Astrocyte (in vitro differentiated cells and primary cell): ENCODE measurements around the gene HESX1. TPM values are rescaled to one million over a fixed set of nuclear protein-coding genes. Genes with fewer than 3 reads are reported as not detected.

Experiments used
- DNase-seq: peaks from one replicate; pipeline ENCODE4 v3.0.0-alpha.2; 2010; ENCODE audit warnings: low read depth
- FAIRE-seq: peaks from 2 replicates; lab custom pipeline; 2011; peaks lifted over from hg19 to GRCh38; lab: Jason Lieb, UNC
- H2AFZ ChIP-seq: 2 replicates; pipeline ENCODE4 v1.6.0; 2012; ENCODE audit warnings: low read depth, low read length, inconsistent platforms
- H3K27ac ChIP-seq: 2 replicates; pipeline ENCODE4 v1.5.1; 2011; ENCODE audit warnings: low read depth, low read length, inconsistent platforms
- H3K27me3 ChIP-seq: 2 replicates; pipeline ENCODE4 v1.6.0; 2011; ENCODE audit warnings: low read length, inconsistent platforms; ENCODE audit not compliant: insufficient read depth
- H3K36me3 ChIP-seq: 2 replicates; pipeline ENCODE4 v1.5.1; 2011; ENCODE audit warnings: low read length, inconsistent platforms; ENCODE audit not compliant: insufficient read depth
- H3K4me1 ChIP-seq: 2 replicates; pipeline ENCODE4 v1.5.1; 2011; ENCODE audit warnings: low read length, inconsistent platforms; ENCODE audit not compliant: insufficient read depth
- H3K4me2 ChIP-seq: 2 replicates; pipeline ENCODE4 v1.6.0; 2012; ENCODE audit warnings: low read length, inconsistent platforms
- H3K4me3 ChIP-seq: 2 replicates; pipeline ENCODE4 v1.5.1; 2011; ENCODE audit warnings: low read depth, mild to moderate bottlenecking, low read length, inconsistent platforms; ENCODE audit not compliant: insufficient read depth
- H3K79me2 ChIP-seq: 2 replicates; pipeline ENCODE4 v1.6.0; 2012; ENCODE audit warnings: mild to moderate bottlenecking, low read length, inconsistent platforms; ENCODE audit not compliant: insufficient read depth
- H3K9ac ChIP-seq: 2 replicates; pipeline ENCODE4 v1.6.0; 2012; ENCODE audit warnings: mild to moderate bottlenecking, low read length, inconsistent platforms
- H3K9me3 ChIP-seq: 2 replicates; pipeline ENCODE4 v1.5.1; 2012; ENCODE audit warnings: low read depth, mild to moderate bottlenecking, low read length, inconsistent platforms; ENCODE audit not compliant: insufficient read depth
- H4K20me1 ChIP-seq: 2 replicates; pipeline ENCODE4 v1.6.0; 2012; ENCODE audit warnings: low read length, inconsistent platforms; ENCODE audit not compliant: insufficient read depth
- H3K27ac Mint-ChIP-seq: one replicate; pipeline ENCODE4 v1.8.0; 2021; ENCODE audit warnings: mild to moderate bottlenecking, mixed read lengths; ENCODE audit not compliant: unreplicated experiment
- H3K27me3 Mint-ChIP-seq: one replicate; pipeline ENCODE4 v1.8.0; 2021; ENCODE audit warnings: low read depth, mixed read lengths; ENCODE audit not compliant: unreplicated experiment
- H3K36me3 Mint-ChIP-seq: one replicate; pipeline ENCODE4 v1.8.0; 2021; ENCODE audit warnings: low read depth, mixed read lengths; ENCODE audit not compliant: unreplicated experiment
- H3K4me1 Mint-ChIP-seq: one replicate; pipeline ENCODE4 v1.8.0; 2021; ENCODE audit warnings: low read depth, mixed read lengths; ENCODE audit not compliant: unreplicated experiment
- H3K4me3 Mint-ChIP-seq: one replicate; pipeline ENCODE4 v1.8.0; 2021; ENCODE audit warnings: mild to moderate bottlenecking, moderate library complexity, mixed read lengths; ENCODE audit not compliant: unreplicated experiment
- H3K9me3 Mint-ChIP-seq: one replicate; pipeline ENCODE4 v1.8.0; 2021; ENCODE audit warnings: mild to moderate bottlenecking, mixed read lengths; ENCODE audit not compliant: unreplicated experiment
- EZH2 ChIP-seq: IDR thresholded peaks from 2 replicates; pipeline ENCODE4 v1.6.1; 2012; ENCODE audit warnings: mild to moderate bottlenecking, low read length, inconsistent platforms; ENCODE audit not compliant: insufficient read depth
- total RNA-seq: library from RNA; stranded (reverse); gene quantifications from 2 replicates; pipeline ENCODE4 v1.2.1, GENCODE V29; 2021
- TF ChIP-seq, protein P1 (sequence below): IDR thresholded peaks from 2 replicates; pipeline ENCODE4 v1.5.1; 2011; ENCODE audit warnings: low read depth, mild to moderate bottlenecking, inconsistent platforms, low read length, moderate library complexity; ENCODE audit not compliant: insufficient read depth

HESX1 gene
- total RNA-seq, 1 donor from 2014 or later = 1.1 TPM

- Mint-ChIP-seq H3K27me3 (peaks cover 8% of the 10 kb centered on the region), H3K4me1 (no peaks in the 10 kb centered on the region), H3K27ac (no peak overlapping the region), H3K9me3 (peaks cover 2% of the 10 kb centered on the region), H3K36me3 (no peaks in the 10 kb centered on the region), H3K4me3 (no peak overlapping the region)
- H4K20me1 ChIP-seq = no peaks in the 10 kb centered on the region
- no peaks in the 10 kb centered on the region for H3K9me3 ChIP-seq
- no peak overlapping the region for H3K4me2 ChIP-seq
- no peaks in the 10 kb centered on the region for H3K79me2 ChIP-seq
- no peaks in the 10 kb centered on the region for H3K4me1 ChIP-seq
- no peak overlapping the region for H3K4me3 ChIP-seq
- no peaks in the 10 kb centered on the region for H3K36me3 ChIP-seq
- DNase-seq = no peak
- H3K9ac ChIP-seq = no peak overlapping the region
- no peaks in the 10 kb centered on the region for H3K27me3 ChIP-seq
- no peak for FAIRE-seq
- H2AFZ ChIP-seq = no peak overlapping the region
- no peak for TF ChIP-seq EZH2
- TF ChIP-seq, protein P1, sequence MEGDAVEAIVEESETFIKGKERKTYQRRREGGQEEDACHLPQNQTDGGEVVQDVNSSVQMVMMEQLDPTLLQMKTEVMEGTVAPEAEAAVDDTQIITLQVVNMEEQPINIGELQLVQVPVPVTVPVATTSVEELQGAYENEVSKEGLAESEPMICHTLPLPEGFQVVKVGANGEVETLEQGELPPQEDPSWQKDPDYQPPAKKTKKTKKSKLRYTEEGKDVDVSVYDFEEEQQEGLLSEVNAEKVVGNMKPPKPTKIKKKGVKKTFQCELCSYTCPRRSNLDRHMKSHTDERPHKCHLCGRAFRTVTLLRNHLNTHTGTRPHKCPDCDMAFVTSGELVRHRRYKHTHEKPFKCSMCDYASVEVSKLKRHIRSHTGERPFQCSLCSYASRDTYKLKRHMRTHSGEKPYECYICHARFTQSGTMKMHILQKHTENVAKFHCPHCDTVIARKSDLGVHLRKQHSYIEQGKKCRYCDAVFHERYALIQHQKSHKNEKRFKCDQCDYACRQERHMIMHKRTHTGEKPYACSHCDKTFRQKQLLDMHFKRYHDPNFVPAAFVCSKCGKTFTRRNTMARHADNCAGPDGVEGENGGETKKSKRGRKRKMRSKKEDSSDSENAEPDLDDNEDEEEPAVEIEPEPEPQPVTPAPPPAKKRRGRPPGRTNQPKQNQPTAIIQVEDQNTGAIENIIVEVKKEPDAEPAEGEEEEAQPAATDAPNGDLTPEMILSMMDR = no peak
- no peak overlapping the region for H3K27ac ChIP-seq
These were observed 26.1 kb downstream of the HESX1 start for GRCh38 chr3:57173687-57174086.

- no peak overlapping the region for H3K4me3 ChIP-seq
- Mint-ChIP-seq H3K9me3 (peaks cover 2% of the 10 kb centered on the region), H3K4me3 (no peak overlapping the region), H3K27ac (peak overlapping the region; percentile 58), H3K27me3 (peaks cover 20% of the 10 kb centered on the region), H3K4me1 (no peaks in the 10 kb centered on the region), H3K36me3 (no peaks in the 10 kb centered on the region)
- no peaks in the 10 kb centered on the region for H3K9me3 ChIP-seq
- no peak overlapping the region for H3K4me2 ChIP-seq
- peaks cover 5% of the 10 kb centered on the region for H3K27me3 ChIP-seq
- H3K4me1 ChIP-seq = no peaks in the 10 kb centered on the region
- H3K27ac ChIP-seq = no peak overlapping the region
- DNase-seq = no peak
- H2AFZ ChIP-seq = no peak overlapping the region
- no peaks in the 10 kb centered on the region for H3K79me2 ChIP-seq
- H4K20me1 ChIP-seq = no peaks in the 10 kb centered on the region
- H3K9ac ChIP-seq = no peak overlapping the region
- no peak for TF ChIP-seq EZH2
- TF ChIP-seq, protein P1 = no peak
- H3K36me3 ChIP-seq = no peaks in the 10 kb centered on the region
- no peak for FAIRE-seq
These were observed 28.8 kb downstream of the HESX1 start for GRCh38 chr3:57170946-57171345.

GRCh38 chr3:57169872-57170623, 29.7 kb downstream of the HESX1 start:
- no peaks in the 10 kb centered on the region for H3K36me3 ChIP-seq
- peaks cover 5% of the 10 kb centered on the region for H3K27me3 ChIP-seq
- H3K4me3 Mint-ChIP-seq = peak overlapping the region; percentile 74
- H2AFZ ChIP-seq = peak overlapping the region; percentile 94
- no peak for FAIRE-seq
- H3K36me3 Mint-ChIP-seq = no peaks in the 10 kb centered on the region
- H3K4me3 ChIP-seq = peak overlapping the region; percentile 55
- H3K9me3 Mint-ChIP-seq = no peaks in the 10 kb centered on the region
- H3K9me3 ChIP-seq = no peaks in the 10 kb centered on the region
- no peak overlapping the region for H3K27ac ChIP-seq
- no peak overlapping the region for H3K27ac Mint-ChIP-seq
- H3K9ac ChIP-seq = peak overlapping the region; percentile 61
- no peak for TF ChIP-seq EZH2
- TF ChIP-seq, protein P1 = peak; percentile 62
- H3K4me1 ChIP-seq = no peaks in the 10 kb centered on the region
- DNase-seq = no peak
- H3K79me2 ChIP-seq = no peaks in the 10 kb centered on the region
- peaks cover 2% of the 10 kb centered on the region for H3K4me1 Mint-ChIP-seq
- H3K4me2 ChIP-seq = peak overlapping the region; percentile 91
- H4K20me1 ChIP-seq = no peaks in the 10 kb centered on the region
- peaks cover 20% of the 10 kb centered on the region for H3K27me3 Mint-ChIP-seq
